ENCODE data around the gene SLC4A5.

- no peak for TF ChIP-seq POLR2AphosphoS5 (IDR thresholded peaks at IDR 0.05; ENCODE audit: low read depth, low read length)
- TF ChIP-seq POLR2A (IDR thresholded peaks at IDR 0.05; ENCODE audit: low read depth, low read length) = no peak
- no peak for TF ChIP-seq POU2F2 (IDR thresholded peaks at IDR 0.05; ENCODE audit: low read depth, low read length)
- TF ChIP-seq TAF1 (IDR thresholded peaks at IDR 0.05; ENCODE audit: low read depth, low read length) = no peak
- TF ChIP-seq SPI1 (IDR thresholded peaks at IDR 0.05; ENCODE audit: low read depth, low read length) = no peak
- no peak for TF ChIP-seq PAX5 (IDR thresholded peaks at IDR 0.05; ENCODE audit: insufficient read depth, low read length, severe bottlenecking)
These were observed 126.6 kb downstream of the SLC4A5 start for GRCh38 chr2:74216642-74217041.
